Hair follicle dermal papilla cell (primary cell): ENCODE measurements around the gene TBC1D5. TPM values are rescaled to one million over a fixed set of nuclear protein-coding genes. Genes with fewer than 3 reads are reported as not detected.

Experiments used
- small RNA-seq: library from RNA; depleted of rRNA; stranded (forward); fragments of <200 nt; gene quantifications from one replicate; pipeline ENCODE3, GENCODE V24; 2012
- total RNA-seq: library from RNA; depleted of rRNA; stranded (reverse); fragments of >200 nt; gene quantifications from 2 replicates; pipeline ENCODE4 v1.2.3, GENCODE V29; 2012

The TBC1D5 gene, protein sequence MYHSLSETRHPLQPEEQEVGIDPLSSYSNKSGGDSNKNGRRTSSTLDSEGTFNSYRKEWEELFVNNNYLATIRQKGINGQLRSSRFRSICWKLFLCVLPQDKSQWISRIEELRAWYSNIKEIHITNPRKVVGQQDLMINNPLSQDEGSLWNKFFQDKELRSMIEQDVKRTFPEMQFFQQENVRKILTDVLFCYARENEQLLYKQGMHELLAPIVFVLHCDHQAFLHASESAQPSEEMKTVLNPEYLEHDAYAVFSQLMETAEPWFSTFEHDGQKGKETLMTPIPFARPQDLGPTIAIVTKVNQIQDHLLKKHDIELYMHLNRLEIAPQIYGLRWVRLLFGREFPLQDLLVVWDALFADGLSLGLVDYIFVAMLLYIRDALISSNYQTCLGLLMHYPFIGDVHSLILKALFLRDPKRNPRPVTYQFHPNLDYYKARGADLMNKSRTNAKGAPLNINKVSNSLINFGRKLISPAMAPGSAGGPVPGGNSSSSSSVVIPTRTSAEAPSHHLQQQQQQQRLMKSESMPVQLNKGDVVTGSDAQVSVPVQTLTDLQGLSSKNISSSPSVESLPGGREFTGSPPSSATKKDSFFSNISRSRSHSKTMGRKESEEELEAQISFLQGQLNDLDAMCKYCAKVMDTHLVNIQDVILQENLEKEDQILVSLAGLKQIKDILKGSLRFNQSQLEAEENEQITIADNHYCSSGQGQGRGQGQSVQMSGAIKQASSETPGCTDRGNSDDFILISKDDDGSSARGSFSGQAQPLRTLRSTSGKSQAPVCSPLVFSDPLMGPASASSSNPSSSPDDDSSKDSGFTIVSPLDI
- 129 and 159 TPM in 2 replicates for total RNA-seq

DNA sequence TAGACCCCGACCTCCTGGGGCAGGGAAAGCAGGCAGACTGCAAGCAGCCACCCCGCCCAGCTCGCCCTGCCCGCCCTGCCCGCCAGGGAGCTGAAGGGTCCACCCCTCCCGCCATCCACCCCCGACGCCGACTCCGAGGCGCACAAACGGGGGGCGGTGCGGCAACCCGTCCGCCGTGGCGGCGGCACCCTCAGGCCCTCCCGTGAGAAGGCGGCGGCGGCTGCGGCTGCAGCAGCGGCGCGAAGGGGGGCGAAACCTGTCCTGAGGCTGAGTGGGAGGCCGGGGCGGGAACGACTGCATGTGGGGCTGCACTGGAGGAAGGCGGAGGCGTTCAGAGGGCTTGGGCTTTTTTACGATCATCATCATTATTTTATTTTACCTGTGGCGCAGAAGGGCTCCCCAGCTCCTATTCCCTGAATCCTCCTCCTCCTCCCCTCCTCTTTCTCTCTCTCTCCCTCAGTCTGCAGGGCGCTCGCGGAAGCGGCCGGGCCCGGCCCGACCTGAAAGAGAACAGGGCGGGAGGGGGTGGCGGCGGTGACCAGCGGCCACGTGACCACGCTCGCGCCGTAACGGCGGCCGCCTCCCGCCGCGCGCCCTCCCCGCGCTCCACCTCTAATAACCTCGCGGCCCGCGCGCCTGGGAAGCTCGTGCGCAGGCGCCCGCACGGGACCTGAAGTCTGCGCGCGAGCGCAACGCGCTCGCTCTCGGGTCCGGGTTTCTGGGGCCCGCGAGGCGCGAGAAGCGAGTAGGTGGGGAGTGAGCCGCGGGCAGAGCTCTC, at the start of gene TBC1D5:
Gene TBC1D5 (minus strand): TSS at position 530 of the 778 bp plus-strand sequence. CDS start 234,061 bp downstream, outside the sequence.

Small RNAs within 50 kb of the gene (small RNA-seq; reads per million reads assigned to genes)
- gene AC104451.1 = not detected
- gene RNU7-10P = not detected
